Vagina (tissue), 2 donors: Measurements from ENCODE around the gene CHST9.

Source experiments
- POLR2A ChIP-seq, 2 donors: fragments of 450-650 bp; IDR thresholded peaks; one replicate each; pipeline ENCODE4 v1.6.1; 2017; ENCODE audit warnings: antibody characterized with exemption in 2 of 2, mild to moderate bottlenecking in 2 of 2, moderate library complexity in 2 of 2
- TF ChIP-seq, protein P1 (sequence below), 3 experiments: fragments of 450-650 bp in 2 of 3; fragments of 200-600 bp in 1 of 3; sonication (generic) in 1 of 3; IDR thresholded peaks; one replicate each; pipeline ENCODE4 v1.5.1; 2017 to 2019; ENCODE audit warnings: antibody characterized with exemption in 3 of 3, mild to moderate bottlenecking in 2 of 3, moderate library complexity in 2 of 3

GRCh38 chr18:26902291-26902690 is 282.8 kb downstream of the CHST9 start:
- TF ChIP-seq, protein P1, sequence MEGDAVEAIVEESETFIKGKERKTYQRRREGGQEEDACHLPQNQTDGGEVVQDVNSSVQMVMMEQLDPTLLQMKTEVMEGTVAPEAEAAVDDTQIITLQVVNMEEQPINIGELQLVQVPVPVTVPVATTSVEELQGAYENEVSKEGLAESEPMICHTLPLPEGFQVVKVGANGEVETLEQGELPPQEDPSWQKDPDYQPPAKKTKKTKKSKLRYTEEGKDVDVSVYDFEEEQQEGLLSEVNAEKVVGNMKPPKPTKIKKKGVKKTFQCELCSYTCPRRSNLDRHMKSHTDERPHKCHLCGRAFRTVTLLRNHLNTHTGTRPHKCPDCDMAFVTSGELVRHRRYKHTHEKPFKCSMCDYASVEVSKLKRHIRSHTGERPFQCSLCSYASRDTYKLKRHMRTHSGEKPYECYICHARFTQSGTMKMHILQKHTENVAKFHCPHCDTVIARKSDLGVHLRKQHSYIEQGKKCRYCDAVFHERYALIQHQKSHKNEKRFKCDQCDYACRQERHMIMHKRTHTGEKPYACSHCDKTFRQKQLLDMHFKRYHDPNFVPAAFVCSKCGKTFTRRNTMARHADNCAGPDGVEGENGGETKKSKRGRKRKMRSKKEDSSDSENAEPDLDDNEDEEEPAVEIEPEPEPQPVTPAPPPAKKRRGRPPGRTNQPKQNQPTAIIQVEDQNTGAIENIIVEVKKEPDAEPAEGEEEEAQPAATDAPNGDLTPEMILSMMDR (IDR thresholded peaks at IDR 0.05): no peak
- no peak for TF ChIP-seq POLR2A (IDR thresholded peaks at IDR 0.05)
